CD4-positive, alpha-beta T cell treated with Interleukin-6 for 4 hours (primary cell): ENCODE measurements around the gene SLC34A2.

ENCODE experiments used
- DNase-seq: peaks from one replicate; pipeline ENCODE4 v3.0.0-alpha.2; 2020; ENCODE audit warnings: mixed read lengths

The SLC34A2 gene

DNA sequence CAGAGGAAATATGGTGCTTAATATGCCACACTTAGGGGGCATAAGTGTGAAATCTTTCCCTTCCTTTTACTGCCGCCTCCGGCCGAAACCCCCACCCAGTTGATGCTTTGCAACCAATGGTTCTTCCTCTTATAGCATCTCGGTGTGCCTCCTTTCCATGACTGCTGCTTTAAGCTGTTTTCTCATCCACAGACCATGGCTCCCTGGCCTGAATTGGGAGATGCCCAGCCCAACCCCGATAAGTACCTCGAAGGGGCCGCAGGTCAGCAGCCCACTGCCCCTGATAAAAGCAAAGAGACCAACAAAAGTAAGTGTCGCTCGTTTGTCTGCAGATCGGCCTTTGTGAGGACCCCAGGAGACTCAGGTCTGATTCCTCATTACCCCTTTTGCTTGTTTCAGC, 6.7 kb downstream of the SLC34A2 start:
- no peak for DNase-seq

GRCh38 chr4:25663781-25664180, 8.1 kb downstream of the SLC34A2 start:
- no peak for DNase-seq

- no peak for DNase-seq
These were observed 10.5 kb downstream of the SLC34A2 start for GRCh38 chr4:25666031-25666630.

DNA sequence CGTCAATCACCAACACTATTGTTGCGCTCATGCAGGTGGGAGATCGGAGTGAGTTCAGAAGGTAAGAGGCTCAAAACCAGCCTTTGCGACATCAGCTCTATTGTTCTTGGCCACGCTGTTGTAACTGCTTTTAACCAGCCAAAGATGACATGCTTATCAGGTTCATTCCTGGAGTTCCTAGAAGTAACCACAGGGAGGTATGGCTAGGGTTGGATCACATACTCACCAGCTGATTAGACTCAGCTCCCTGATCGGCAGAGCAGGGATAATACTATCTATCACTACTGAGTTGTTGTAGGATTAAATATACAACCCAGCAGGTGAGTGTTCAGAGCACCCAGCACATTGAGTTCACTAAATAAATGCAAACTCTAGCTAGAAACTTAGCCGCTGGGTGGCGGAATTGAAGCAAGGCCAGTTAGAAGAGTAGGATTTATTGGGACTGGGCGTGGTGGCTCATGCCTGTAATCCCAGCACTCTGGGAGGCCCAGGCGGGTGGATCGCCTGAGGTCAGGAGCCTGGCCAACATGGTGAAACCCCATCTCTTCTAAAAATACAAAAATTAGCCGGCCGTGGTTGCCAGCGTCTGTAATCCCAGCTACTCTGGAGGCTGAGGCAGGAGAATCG, 12.4 kb downstream of the SLC34A2 start:
- DNase-seq: no peak

- DNase-seq: no peak
These were observed 15.3 kb downstream of the SLC34A2 start for GRCh38 chr4:25670991-25671390.

GRCh38 chr4:25672756-25673155, 17.1 kb downstream of the SLC34A2 start:
- no peak for DNase-seq

- no peak for DNase-seq
These were observed 18.7 kb downstream of the SLC34A2 start for GRCh38 chr4:25674386-25674785.

DNA sequence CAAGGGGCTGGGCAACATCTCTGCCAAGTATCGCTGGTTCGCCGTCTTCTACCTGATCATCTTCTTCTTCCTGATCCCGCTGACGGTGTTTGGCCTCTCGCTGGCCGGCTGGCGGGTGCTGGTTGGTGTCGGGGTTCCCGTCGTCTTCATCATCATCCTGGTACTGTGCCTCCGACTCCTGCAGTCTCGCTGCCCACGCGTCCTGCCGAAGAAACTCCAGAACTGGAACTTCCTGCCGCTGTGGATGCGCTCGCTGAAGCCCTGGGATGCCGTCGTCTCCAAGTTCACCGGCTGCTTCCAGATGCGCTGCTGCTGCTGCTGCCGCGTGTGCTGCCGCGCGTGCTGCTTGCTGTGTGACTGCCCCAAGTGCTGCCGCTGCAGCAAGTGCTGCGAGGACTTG, 20.6 kb downstream of the SLC34A2 start:
- DNase-seq: no peak

GRCh38 chr4:25677157-25677556, 21.5 kb downstream of the SLC34A2 start:
- DNase-seq: no peak

DNA sequence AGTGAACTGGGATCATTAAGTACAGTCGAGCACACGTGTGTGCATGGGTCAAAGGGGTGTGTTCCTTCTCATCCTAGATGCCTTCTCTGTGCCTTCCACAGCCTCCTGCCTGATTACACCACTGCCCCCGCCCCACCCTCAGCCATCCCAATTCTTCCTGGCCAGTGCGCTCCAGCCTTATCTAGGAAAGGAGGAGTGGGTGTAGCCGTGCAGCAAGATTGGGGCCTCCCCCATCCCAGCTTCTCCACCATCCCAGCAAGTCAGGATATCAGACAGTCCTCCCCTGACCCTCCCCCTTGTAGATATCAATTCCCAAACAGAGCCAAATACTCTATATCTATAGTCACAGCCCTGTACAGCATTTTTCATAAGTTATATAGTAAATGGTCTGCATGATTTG, 22.3 kb downstream of the SLC34A2 start:
- DNase-seq: no peak

DNA sequence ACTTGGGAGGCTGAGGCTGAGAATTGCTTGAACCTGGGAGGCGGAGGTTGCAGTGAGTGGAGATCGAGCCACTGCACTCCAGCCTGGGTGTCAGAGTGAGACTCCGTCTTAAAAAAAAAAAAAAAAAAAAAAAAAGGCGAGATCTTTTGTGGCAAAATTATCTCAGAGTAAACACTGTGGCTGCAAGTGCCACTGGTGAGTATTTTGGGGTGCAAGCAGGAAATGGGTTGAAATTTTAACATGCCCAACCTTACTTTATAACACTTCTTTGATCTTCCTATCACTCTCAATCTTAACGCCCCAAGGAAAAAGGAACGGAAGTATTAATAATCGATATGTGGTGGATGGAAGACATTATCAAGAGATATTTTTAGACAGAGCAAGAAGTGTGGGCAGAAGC, 32.1 kb downstream of the SLC34A2 start:
- no peak for DNase-seq

DNA sequence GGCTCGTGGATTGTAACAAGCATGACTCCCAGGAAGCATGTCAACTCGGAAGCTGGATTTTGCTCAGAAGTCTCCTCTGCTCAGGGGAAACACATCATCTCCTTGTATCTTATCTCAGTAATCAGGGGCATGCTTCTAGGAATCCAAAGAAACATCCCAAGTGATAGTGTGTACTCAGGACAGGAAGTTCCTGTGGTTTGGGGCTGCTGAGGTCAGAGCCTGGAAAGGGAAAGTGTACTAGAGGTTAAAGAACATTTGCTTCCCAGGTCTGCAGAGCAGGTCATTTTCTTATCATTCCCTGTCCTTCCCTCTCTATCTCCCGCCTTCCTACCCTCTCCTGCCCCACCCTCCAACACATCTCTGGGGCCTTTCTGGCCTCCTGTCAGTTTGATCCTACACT, 38.8 kb downstream of the SLC34A2 start:
- no peak for DNase-seq

GRCh38 chr4:25696409-25696808, 40.8 kb downstream of the SLC34A2 start:
- DNase-seq: no peak

DNA sequence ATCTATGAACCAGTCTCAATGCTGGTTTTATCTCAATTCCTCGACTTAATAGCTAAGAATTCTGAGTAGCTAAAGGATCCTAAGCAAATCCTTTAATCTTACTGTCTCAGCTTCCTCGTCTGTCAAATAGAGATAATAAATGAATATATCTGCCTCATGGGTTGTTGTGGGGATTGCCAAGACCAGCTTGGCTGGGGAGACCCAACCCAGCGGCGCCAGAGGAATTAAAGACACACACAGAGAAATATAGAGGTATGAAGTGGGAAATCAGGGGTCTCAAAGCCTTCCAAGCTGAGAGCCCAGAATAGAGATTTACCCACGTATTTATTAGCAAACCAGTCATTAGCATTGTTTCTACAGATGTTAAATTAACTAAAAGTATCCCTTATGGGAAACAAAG, 41.9 kb downstream of the SLC34A2 start:
- no peak for DNase-seq

DNA sequence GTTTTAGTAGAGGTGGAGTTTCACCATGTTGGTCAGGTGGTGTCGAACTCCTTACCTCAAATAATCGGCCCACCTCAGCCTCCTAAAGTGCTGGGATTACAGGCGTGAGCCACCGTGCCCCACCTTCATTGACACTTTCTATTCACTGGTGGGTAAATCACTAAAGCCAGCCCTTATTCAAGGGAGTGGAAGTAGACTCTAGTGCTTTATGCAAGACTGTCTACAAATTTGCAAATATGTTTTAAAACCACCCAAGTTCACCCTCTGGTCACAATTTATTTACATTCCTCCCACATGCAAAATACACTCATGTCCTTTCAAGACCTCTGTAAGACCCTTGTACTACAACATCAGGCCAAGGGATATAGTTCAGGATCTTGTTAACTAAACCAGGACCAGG, 45.0 kb downstream of the SLC34A2 start:
- no peak for DNase-seq

DNA sequence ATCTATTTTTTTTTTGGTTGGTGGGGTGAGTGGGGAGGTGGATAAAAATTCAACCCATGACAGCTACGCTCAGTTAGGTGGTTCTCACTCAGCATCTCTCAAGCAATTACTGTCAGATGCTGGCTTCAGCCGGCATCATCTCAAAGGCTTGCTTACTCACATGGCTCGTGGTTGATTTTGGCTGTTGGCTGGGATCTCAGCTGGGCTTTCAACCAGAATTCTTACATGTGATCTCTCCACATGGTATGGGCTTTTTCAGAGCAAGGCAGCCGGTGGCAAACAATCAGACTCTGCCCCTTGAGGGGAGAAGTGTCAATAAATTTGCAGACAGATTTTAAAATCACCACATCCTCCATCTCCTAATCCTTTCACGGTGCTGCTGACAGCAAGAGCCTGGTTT, 47.2 kb downstream of the SLC34A2 start:
- DNase-seq: no peak

GRCh38 chr4:25703731-25704388, 48.2 kb downstream of the SLC34A2 start:
- no peak for DNase-seq

GRCh38 chr4:25704516-25704915, 48.9 kb downstream of the SLC34A2 start:
- DNase-seq: no peak

GRCh38 chr4:25710637-25711036, 55.0 kb downstream of the SLC34A2 start:
- no peak for DNase-seq

- no peak for DNase-seq
These were observed 57.0 kb downstream of the SLC34A2 start for GRCh38 chr4:25712611-25713010.

DNA sequence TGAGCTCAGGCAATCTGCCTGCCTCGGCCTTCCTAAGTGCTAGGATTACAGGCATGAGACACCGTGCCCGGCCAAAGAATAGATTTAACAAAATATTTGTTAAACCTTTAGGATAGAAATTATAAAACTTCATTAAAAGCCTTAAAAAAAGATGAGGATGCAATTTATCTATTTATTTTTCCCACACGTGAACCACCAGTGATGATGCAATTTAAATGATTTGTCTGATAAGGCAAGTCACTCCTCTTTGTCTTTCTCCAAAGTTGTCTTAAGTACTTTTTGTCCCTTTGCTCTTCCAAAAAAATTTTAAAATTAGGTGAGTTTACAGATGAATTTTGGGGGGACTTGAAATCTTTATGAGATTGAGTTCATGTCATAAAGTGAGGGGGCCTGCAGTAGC, 58.2 kb downstream of the SLC34A2 start:
- DNase-seq: no peak

- no peak for DNase-seq
These were observed 67.3 kb downstream of the SLC34A2 start for GRCh38 chr4:25722964-25723363.

DNA sequence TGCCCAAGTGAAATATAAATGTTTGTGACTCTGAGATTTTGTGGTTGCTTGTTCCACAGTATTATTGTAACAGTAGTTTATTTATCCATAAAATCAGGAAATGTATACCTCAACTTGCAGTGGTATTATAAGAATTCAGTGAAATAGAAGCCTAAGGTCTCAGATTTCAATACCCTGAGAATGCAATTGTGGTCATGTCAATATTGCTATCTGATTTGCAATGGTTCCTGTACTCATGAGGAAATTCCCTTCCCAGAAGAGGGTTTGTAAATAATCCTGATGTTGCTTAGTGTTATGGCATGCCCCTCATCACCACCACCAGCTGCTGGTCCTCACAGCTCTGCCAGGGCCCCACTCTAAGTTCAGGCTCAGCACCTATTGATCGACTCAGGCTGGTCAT, 67.8 kb downstream of the SLC34A2 start:
- DNase-seq: no peak

GRCh38 chr4:25725870-25726269, 70.2 kb downstream of the SLC34A2 start:
- no peak for DNase-seq
